Fibroblast of the aortic adventitia (primary cell): Measurements from ENCODE around the gene EPHB3. TPM values are rescaled to one million over a fixed set of nuclear protein-coding genes. Genes with fewer than 3 reads are reported as not detected.

ENCODE experiments used
- DNase-seq: peaks from one replicate; pipeline ENCODE4 v3.0.0-alpha.2; 2010; ENCODE audit warnings: low read depth
- H3K4me3 ChIP-seq: 2 replicates; pipeline ENCODE4 v1.5.1; 2011; ENCODE audit warnings: low read depth, mild to moderate bottlenecking, control low read depth, low read length, moderate library complexity
- total RNA-seq: library from RNA; depleted of rRNA; stranded (reverse); fragments of >200 nt; gene quantifications from 2 replicates; pipeline ENCODE4 v1.2.3, GENCODE V29; 2012; ENCODE audit warnings: low replicate concordance
- TF ChIP-seq, protein P1 (sequence below): IDR thresholded peaks from 2 replicates; pipeline ENCODE4 v1.5.1; 2011; ENCODE audit warnings: mild to moderate bottlenecking, low read length, control low read depth, inconsistent platforms; ENCODE audit not compliant: insufficient read depth

Gene EPHB3
- total RNA-seq, 1 donor = 2.5 TPM

DNA sequence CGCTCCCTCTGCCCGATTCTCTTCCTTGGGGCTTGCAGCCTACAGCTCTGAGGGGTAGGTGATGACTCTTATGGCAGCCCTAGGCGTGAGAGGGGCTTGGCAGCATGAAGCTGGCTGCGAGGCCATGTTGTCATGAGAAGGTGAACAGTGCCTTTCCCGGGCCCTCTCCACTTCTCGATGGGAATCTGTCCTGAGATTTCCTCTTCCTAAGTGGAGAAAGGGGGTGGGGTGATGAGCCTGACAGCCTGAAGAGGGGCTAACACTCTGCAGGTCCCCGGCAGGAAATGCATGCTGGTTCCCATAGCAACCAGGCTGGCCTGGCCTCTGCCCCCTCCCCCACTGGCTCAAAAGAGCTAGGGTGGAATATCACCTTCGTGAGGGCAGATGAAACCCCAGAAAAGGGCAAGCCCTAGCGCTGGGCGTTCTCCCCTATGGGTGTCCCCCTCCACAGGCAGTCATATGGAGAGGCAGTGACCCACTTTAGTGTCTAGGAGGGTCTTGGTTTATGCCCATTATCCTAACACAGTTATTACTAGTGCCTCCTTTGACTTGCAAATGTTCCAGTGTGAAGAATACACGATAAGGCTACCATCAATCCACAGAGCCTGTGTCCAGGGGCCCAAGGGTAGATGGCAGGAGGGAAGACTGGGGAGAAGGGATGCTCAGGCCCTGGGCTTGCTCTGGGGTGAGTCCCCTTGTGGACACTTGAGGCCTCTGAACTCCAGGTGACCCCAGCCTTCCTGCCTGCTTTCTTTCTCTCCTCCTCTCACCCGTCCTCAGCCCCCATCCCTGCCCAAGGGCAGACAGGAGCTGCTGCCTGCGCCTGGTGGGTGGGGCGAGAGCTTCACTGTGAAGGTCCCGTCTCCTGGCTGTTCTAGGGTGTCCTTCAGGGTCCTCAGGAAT lies 13.2 kb downstream of the EPHB3 start:
- TF ChIP-seq, protein P1, sequence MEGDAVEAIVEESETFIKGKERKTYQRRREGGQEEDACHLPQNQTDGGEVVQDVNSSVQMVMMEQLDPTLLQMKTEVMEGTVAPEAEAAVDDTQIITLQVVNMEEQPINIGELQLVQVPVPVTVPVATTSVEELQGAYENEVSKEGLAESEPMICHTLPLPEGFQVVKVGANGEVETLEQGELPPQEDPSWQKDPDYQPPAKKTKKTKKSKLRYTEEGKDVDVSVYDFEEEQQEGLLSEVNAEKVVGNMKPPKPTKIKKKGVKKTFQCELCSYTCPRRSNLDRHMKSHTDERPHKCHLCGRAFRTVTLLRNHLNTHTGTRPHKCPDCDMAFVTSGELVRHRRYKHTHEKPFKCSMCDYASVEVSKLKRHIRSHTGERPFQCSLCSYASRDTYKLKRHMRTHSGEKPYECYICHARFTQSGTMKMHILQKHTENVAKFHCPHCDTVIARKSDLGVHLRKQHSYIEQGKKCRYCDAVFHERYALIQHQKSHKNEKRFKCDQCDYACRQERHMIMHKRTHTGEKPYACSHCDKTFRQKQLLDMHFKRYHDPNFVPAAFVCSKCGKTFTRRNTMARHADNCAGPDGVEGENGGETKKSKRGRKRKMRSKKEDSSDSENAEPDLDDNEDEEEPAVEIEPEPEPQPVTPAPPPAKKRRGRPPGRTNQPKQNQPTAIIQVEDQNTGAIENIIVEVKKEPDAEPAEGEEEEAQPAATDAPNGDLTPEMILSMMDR = no peak
- no peak overlapping the region for H3K4me3 ChIP-seq
- no peak for DNase-seq

DNA sequence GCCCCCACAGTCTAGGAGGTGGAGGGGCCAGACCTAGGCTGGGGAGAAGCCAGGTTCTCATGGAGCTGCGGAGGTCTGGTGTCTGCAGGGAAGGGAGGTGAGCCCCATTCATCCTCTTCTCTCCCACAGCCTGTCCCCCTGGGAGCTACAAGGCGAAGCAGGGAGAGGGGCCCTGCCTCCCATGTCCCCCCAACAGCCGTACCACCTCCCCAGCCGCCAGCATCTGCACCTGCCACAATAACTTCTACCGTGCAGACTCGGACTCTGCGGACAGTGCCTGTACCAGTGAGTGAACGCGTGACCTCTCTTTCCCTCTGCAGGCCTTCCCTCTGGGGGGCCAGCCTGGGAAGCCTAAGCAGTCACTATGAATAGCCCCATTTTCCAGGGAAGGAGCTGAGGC lies 14.1 kb downstream of the EPHB3 start:
- DNase-seq = no peak
- TF ChIP-seq, protein P1 = no peak
- no peak overlapping the region for H3K4me3 ChIP-seq

GRCh38 chr3:184576457-184577240 lies 15.1 kb downstream of the EPHB3 start:
- DNase-seq = no peak
- no peak overlapping the region for H3K4me3 ChIP-seq
- TF ChIP-seq, protein P1 = no peak

DNA sequence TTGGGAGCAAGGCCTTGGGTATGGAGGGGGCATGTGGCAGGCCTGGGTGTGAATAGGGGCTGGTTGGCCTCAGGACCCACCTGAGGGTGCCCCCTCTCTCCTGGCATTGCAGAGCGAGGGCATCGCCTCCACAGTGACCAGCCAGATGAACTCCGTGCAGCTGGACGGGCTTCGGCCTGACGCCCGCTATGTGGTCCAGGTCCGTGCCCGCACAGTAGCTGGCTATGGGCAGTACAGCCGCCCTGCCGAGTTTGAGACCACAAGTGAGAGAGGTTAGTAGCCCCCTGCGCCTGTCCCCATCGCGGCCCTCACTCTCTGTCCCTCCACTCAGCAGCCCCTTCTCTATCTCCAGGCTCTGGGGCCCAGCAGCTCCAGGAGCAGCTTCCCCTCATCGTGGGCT lies 16.0 kb downstream of the EPHB3 start:
- no peak for DNase-seq
- H3K4me3 ChIP-seq = no peak overlapping the region
- TF ChIP-seq, protein P1 = no peak

- no peak for DNase-seq
- no peak overlapping the region for H3K4me3 ChIP-seq
- TF ChIP-seq, protein P1 = no peak
Observed at GRCh38 chr3:184578218-184578617, 16.6 kb downstream of the EPHB3 start.

DNA sequence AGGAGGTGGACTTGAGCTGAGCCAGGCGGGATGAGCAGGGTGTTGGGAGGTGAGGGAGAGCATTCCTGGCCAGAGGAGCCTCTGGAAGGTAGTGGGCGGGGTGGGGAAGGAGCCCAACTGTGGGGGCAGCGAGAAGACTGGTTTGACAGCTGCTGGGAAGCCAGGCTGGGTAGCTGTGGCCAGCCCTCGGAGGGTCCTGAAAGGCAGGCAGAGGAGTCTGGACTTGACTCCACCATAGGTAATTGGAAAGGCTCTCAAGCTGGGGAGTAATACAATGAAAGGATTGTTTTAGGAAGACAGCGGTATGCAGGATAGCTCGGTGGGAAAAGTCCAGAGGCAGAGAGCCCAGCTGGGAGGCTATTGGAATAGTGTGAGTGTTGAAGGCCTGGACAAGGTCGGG lies 17.2 kb downstream of the EPHB3 start:
- TF ChIP-seq, protein P1 = no peak
- DNase-seq = no peak
- H3K4me3 ChIP-seq = no peak overlapping the region
